ENCODE data around the gene PDCD11. TPM values are rescaled to one million over a fixed set of nuclear protein-coding genes. Genes with fewer than 3 reads are reported as not detected.
A peak's percentile ranks its signal among the peaks of the same experiment; 100 is the strongest.

The PDCD11 gene
- total RNA-seq, 1 experiment from 2014 or later = 20.4 TPM

- CTCF ChIA-PET = no interaction called here
- intact Hi-C loops (cut with micrococcal nuclease; ENCODE audit: unreplicated experiment) = loop anchor here (5.0 kb wide), 1 partner anchor 478 kb away; the partner anchor contains the start of gene CNNM2
- peak overlapping the region; percentile 85 for H2AFZ ChIP-seq
- POLR2A ChIA-PET (ENCODE audit: unreplicated experiment) = interaction anchor here (0.6 kb wide), 2 partner anchors 631 to 686 kb away, joined by 3 to 18 read pairs; no protein-coding TSS in a partner anchor
- TF ChIP-seq EZH2 (IDR thresholded peaks at IDR 0.05; ENCODE audit: low read depth) = no peak
- no peak for TF ChIP-seq CTCF (conservative IDR thresholded peaks at IDR 0.05)
- H3K27ac ChIP-seq = peak overlapping the region; percentile 45
- no TSS peak for BruUV-seq (replicated peaks)
- H3K27me3 ChIP-seq (ENCODE audit: insufficient read depth, low read depth) = no peaks in the 10 kb centered on the region
- peak overlapping the region; percentile 87 for H3K4me2 ChIP-seq
- H3K9me3 ChIP-seq (ENCODE audit: insufficient read depth, low read depth) = no peaks in the 10 kb centered on the region
- no peak for DNase-seq
- peaks cover 3% of the 10 kb centered on the region; the same call in 1 of the 2 replicates for H4K20me1 ChIP-seq (ENCODE audit: insufficient read depth)
- H3K79me2 ChIP-seq (ENCODE audit: low read depth) = peaks cover 59% of the 10 kb centered on the region
- H3K36me3 ChIP-seq (ENCODE audit: low read depth) = peaks cover 7% of the 10 kb centered on the region; the same call in 1 of the 2 replicates
- no peaks in the 10 kb centered on the region for H3K9me2 ChIP-seq (ENCODE audit: insufficient read depth)
- peaks cover 30% of the 10 kb centered on the region for H3K4me1 ChIP-seq (replicated peaks; ENCODE audit: insufficient read depth)
- H3K4me3 ChIP-seq = peak overlapping the region; percentile 77
- H3F3A ChIP-seq (ENCODE audit: insufficient read depth, low read depth) = peaks cover 13% of the 10 kb centered on the region; the same call in 1 of the 2 replicates
Observed at GRCh38 chr10:103395754-103396066, 716 bp upstream of the PDCD11 start.

- H3K27me3 ChIP-seq (ENCODE audit: insufficient read depth, low read depth) = no peaks in the 10 kb centered on the region
- H3K27ac ChIP-seq = no peak overlapping the region
- DNase-seq = no peak
- H3K9me3 ChIP-seq (ENCODE audit: insufficient read depth, low read depth) = no peaks in the 10 kb centered on the region
- peak overlapping the region; percentile 92 for H3K4me2 ChIP-seq
- no peak for TF ChIP-seq CTCF (conservative IDR thresholded peaks at IDR 0.05)
- TF ChIP-seq EZH2 (IDR thresholded peaks at IDR 0.05; ENCODE audit: low read depth) = no peak
- peak overlapping the region; percentile 77 for H3K4me3 ChIP-seq
- H3K9me2 ChIP-seq (ENCODE audit: insufficient read depth) = no peaks in the 10 kb centered on the region
- intact Hi-C loops (cut with micrococcal nuclease; ENCODE audit: unreplicated experiment) = loop anchor here (5.0 kb wide), 1 partner anchor 479 kb away; the partner anchor contains the start of gene CNNM2
- H3K4me1 ChIP-seq (replicated peaks; ENCODE audit: insufficient read depth) = peaks cover 30% of the 10 kb centered on the region
- H4K20me1 ChIP-seq (ENCODE audit: insufficient read depth) = peaks cover 3% of the 10 kb centered on the region; the same call in 1 of the 2 replicates
- ChIA-PET POLR2A (ENCODE audit: unreplicated experiment) (no interaction called here), CTCF (no interaction called here)
- H3F3A ChIP-seq (ENCODE audit: insufficient read depth, low read depth) = peaks cover 13% of the 10 kb centered on the region; the same call in 1 of the 2 replicates
- peaks cover 7% of the 10 kb centered on the region; the same call in 1 of the 2 replicates for H3K36me3 ChIP-seq (ENCODE audit: low read depth)
- H2AFZ ChIP-seq = peak overlapping the region; percentile 89
- peaks cover 59% of the 10 kb centered on the region for H3K79me2 ChIP-seq (ENCODE audit: low read depth)
- TSS peak; percentile 55 for BruUV-seq (replicated peaks)
Observed at GRCh38 chr10:103396789-103397087, 312 bp downstream of the PDCD11 start.

GRCh38 chr10:103397191-103397825 lies 882 bp downstream of the PDCD11 start:
- Histone ChIP-seq H3K27me3 (ENCODE audit: insufficient read depth, low read depth) (no peaks in the 10 kb centered on the region), H4K20me1 (ENCODE audit: insufficient read depth) (peaks cover 3% of the 10 kb centered on the region; the same call in 1 of the 2 replicates), H3K36me3 (ENCODE audit: low read depth) (peaks cover 7% of the 10 kb centered on the region; the same call in 1 of the 2 replicates), H3F3A (ENCODE audit: insufficient read depth, low read depth) (peaks cover 12% of the 10 kb centered on the region; the same call in 1 of the 2 replicates), H3K4me3 (peak overlapping the region; percentile 77), H3K9me3 (ENCODE audit: insufficient read depth, low read depth) (no peaks in the 10 kb centered on the region), H2AFZ (peak overlapping the region; percentile 89), H3K79me2 (ENCODE audit: low read depth) (peaks cover 59% of the 10 kb centered on the region), H3K4me1 (replicated peaks; ENCODE audit: insufficient read depth) (peaks cover 30% of the 10 kb centered on the region), H3K4me2 (peak overlapping the region; percentile 92), H3K9me2 (ENCODE audit: insufficient read depth) (no peaks in the 10 kb centered on the region), H3K27ac (no peak overlapping the region)
- POLR2A ChIA-PET (ENCODE audit: unreplicated experiment) = no interaction called here
- no peak for TF ChIP-seq CTCF (conservative IDR thresholded peaks at IDR 0.05)
- TF ChIP-seq EZH2 (IDR thresholded peaks at IDR 0.05; ENCODE audit: low read depth) = no peak
- DNase-seq = peak; percentile 3 to 34
- CTCF ChIA-PET = no interaction called here
- intact Hi-C loops (cut with micrococcal nuclease; ENCODE audit: unreplicated experiment) = loop anchor here (5.0 kb wide), 1 partner anchor 480 kb away; the partner anchor contains the start of gene CNNM2
- BruUV-seq (replicated peaks) = no TSS peak

Data from PC-9 (cell line).